Neural cell (in vitro differentiated cells): ENCODE measurements around the gene APOM. TPM values are rescaled to one million over a fixed set of nuclear protein-coding genes. Genes with fewer than 3 reads are reported as not detected.

Experiments
- H2AFZ ChIP-seq: fragments of 200-600, 300-800 bp; sonication (generic), shearing (Covaris generic); 2 replicates; pipeline ENCODE4 v1.6.0; 2014; ENCODE audit warnings: low read depth, mild to moderate bottlenecking, antibody characterized with exemption, low read length, moderate library complexity
- H3F3A ChIP-seq: fragments of 200-600 bp; shearing (Covaris generic); 2 replicates; pipeline ENCODE4 v1.6.1; 2016; ENCODE audit warnings: mild to moderate bottlenecking, moderate library complexity, mixed read lengths, antibody characterized with exemption, low read length; ENCODE audit not compliant: insufficient read depth, poor library complexity, severe bottlenecking
- H3K27ac ChIP-seq: fragments of 200-600, 300-800 bp; sonication (generic), shearing (Covaris generic); 2 replicates; pipeline ENCODE4 v1.5.1; 2014; ENCODE audit warnings: mild to moderate bottlenecking, low read length, moderate library complexity
- H3K27me3 ChIP-seq: fragments of 300-800, 200-600 bp; sonication (generic), shearing (Covaris generic); 2 replicates; pipeline ENCODE4 v1.6.0; 2014; ENCODE audit warnings: mild to moderate bottlenecking, low read depth, low read length, moderate library complexity; ENCODE audit not compliant: insufficient read depth
- H3K36me3 ChIP-seq: fragments of 300-800, 200-600 bp; sonication (generic), shearing (Covaris generic); 2 replicates; pipeline ENCODE4 v1.5.1; 2014; ENCODE audit warnings: mild to moderate bottlenecking, antibody characterized with exemption, low read length, moderate library complexity; ENCODE audit not compliant: insufficient read depth
- H3K4me2 ChIP-seq: fragments of 300-800, 200-600 bp; sonication (generic), shearing (Covaris generic); 2 replicates; pipeline ENCODE4 v1.6.0; 2014; ENCODE audit warnings: mild to moderate bottlenecking, low read length
- H3K4me3 ChIP-seq: fragments of 300-800, 200-600 bp; sonication (generic), shearing (Covaris generic); 2 replicates; pipeline ENCODE4 v1.5.1; 2014; ENCODE audit warnings: mild to moderate bottlenecking, low read length, moderate library complexity
- H3K79me2 ChIP-seq: fragments of 200-600 bp; shearing (Covaris generic); replicated peaks from 2 replicates; pipeline ENCODE4 v1.6.0; 2014; ENCODE audit warnings: mild to moderate bottlenecking, low read length, moderate library complexity; ENCODE audit not compliant: insufficient read depth
- H3K9ac ChIP-seq: fragments of 300-800, 200-600 bp; sonication (generic), shearing (Covaris generic); 2 replicates; pipeline ENCODE4 v1.6.1; 2016; ENCODE audit warnings: mild to moderate bottlenecking, low read length, mixed read lengths
- H3K9me2 ChIP-seq: fragments of 200-600 bp; shearing (Covaris generic); 2 replicates; pipeline ENCODE4 v1.6.1; 2016; ENCODE audit warnings: mild to moderate bottlenecking, low read length, mixed read lengths; ENCODE audit not compliant: insufficient read depth
- H3K9me3 ChIP-seq: fragments of 200-600, 300-800 bp; sonication (generic), shearing (Covaris generic); 2 replicates; pipeline ENCODE4 v1.6.1; 2016; ENCODE audit warnings: mild to moderate bottlenecking, mixed run types, low read length, moderate library complexity, mixed read lengths
- H4K20me1 ChIP-seq: fragments of 200-600 bp; shearing (Covaris generic); 2 replicates; pipeline ENCODE4 v1.6.1; 2016; ENCODE audit warnings: mild to moderate bottlenecking, mixed run types; ENCODE audit not compliant: insufficient read depth
- EP300 ChIP-seq: fragments of 450-650 bp; conservative IDR thresholded peaks from 2 replicates; pipeline ENCODE4 v1.6.1; 2014; ENCODE audit warnings: antibody characterized with exemption, mild to moderate bottlenecking, moderate library complexity; ENCODE audit not compliant: poor library complexity, severe bottlenecking
- EZH2 ChIP-seq: fragments of 200-600, 300-800 bp; shearing (Covaris generic), sonication (generic); IDR thresholded peaks from 2 replicates; pipeline ENCODE4 v1.6.1; 2014; ENCODE audit warnings: antibody characterized with exemption, low read length, borderline replicate concordance, mild to moderate bottlenecking; ENCODE audit not compliant: insufficient read depth, poor library complexity, severe bottlenecking
- MXI1 ChIP-seq: fragments of 450-650 bp; conservative IDR thresholded peaks from 2 replicates; pipeline ENCODE4 v1.6.1; 2014; ENCODE audit warnings: antibody characterized with exemption, mild to moderate bottlenecking; ENCODE audit not compliant: poor library complexity, severe bottlenecking
- POLR2AphosphoS5 ChIP-seq: IDR thresholded peaks from 2 replicates; pipeline ENCODE4 v1.6.1; 2012
- RAD21 ChIP-seq: fragments of 450-650 bp; conservative IDR thresholded peaks from 2 replicates; pipeline ENCODE4 v1.6.1; 2014; ENCODE audit warnings: antibody characterized with exemption, mild to moderate bottlenecking, moderate library complexity
- SMC3 ChIP-seq: fragments of 450-650 bp; conservative IDR thresholded peaks from 2 replicates; pipeline ENCODE4 v1.6.1; 2014; ENCODE audit warnings: antibody characterized with exemption, mild to moderate bottlenecking, moderate library complexity; ENCODE audit not compliant: poor library complexity
- TAF1 ChIP-seq: IDR thresholded peaks from 2 replicates; pipeline ENCODE4 v1.6.1; 2012; ENCODE audit warnings: low read depth
- polyA plus RNA-seq: library from polyadenylated mRNA; depleted of rRNA; stranded (reverse); fragments of >200 nt; gene quantifications from 2 replicates; pipeline ENCODE4 v1.2.3, GENCODE V29; 2014
- TF ChIP-seq, protein P1 (sequence below): IDR thresholded peaks from 2 replicates; pipeline ENCODE4 v1.6.1; 2012; ENCODE audit warnings: borderline replicate concordance
- TF ChIP-seq, protein P2 (sequence below): fragments of 450-650 bp; IDR thresholded peaks from 2 replicates; pipeline ENCODE4 v1.5.1; 2014; ENCODE audit warnings: antibody characterized with exemption, mild to moderate bottlenecking, moderate library complexity; ENCODE audit not compliant: poor library complexity, severe bottlenecking

APOM gene
- polyA plus RNA-seq, 1 donor from 2014 or later, result 4.4 TPM

DNA sequence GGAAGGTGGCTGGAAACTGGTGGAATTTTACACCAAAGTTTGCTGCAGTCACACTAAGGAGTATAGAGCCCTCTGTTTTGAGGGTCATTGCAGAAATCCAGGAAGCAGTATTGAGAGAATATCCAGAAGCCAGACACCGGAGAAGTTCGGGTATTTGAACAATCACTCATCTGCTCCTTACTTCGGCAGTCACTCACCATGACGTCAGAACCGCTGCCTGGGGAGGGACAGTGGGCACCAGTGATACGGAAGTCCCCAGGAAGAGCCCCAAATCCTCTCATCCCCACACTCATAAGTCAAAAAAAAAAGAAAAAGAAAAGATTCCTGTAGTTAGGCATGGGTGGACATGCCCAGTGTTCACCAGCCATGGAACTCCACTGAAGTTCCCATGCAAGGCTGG is 21.2 kb downstream of the APOM start:
- H3K36me3 ChIP-seq, result no peaks in the 10 kb centered on the region
- H3K79me2 ChIP-seq, result no peaks in the 10 kb centered on the region
- H2AFZ ChIP-seq, result no peak overlapping the region
- no peak overlapping the region for H3K27ac ChIP-seq
- no peaks in the 10 kb centered on the region for H4K20me1 ChIP-seq
- H3K4me2 ChIP-seq, result no peak overlapping the region
- H3K9ac ChIP-seq, result no peak overlapping the region
- H3F3A ChIP-seq, result no peaks in the 10 kb centered on the region
- TF ChIP-seq EP300, result no peak
- TF ChIP-seq, protein P1, sequence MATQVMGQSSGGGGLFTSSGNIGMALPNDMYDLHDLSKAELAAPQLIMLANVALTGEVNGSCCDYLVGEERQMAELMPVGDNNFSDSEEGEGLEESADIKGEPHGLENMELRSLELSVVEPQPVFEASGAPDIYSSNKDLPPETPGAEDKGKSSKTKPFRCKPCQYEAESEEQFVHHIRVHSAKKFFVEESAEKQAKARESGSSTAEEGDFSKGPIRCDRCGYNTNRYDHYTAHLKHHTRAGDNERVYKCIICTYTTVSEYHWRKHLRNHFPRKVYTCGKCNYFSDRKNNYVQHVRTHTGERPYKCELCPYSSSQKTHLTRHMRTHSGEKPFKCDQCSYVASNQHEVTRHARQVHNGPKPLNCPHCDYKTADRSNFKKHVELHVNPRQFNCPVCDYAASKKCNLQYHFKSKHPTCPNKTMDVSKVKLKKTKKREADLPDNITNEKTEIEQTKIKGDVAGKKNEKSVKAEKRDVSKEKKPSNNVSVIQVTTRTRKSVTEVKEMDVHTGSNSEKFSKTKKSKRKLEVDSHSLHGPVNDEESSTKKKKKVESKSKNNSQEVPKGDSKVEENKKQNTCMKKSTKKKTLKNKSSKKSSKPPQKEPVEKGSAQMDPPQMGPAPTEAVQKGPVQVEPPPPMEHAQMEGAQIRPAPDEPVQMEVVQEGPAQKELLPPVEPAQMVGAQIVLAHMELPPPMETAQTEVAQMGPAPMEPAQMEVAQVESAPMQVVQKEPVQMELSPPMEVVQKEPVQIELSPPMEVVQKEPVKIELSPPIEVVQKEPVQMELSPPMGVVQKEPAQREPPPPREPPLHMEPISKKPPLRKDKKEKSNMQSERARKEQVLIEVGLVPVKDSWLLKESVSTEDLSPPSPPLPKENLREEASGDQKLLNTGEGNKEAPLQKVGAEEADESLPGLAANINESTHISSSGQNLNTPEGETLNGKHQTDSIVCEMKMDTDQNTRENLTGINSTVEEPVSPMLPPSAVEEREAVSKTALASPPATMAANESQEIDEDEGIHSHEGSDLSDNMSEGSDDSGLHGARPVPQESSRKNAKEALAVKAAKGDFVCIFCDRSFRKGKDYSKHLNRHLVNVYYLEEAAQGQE, result no peak
- no peaks in the 10 kb centered on the region for H3K9me2 ChIP-seq
- no peaks in the 10 kb centered on the region for H3K27me3 ChIP-seq
- H3K9me3 ChIP-seq, result no peaks in the 10 kb centered on the region
- H3K4me3 ChIP-seq, result no peak overlapping the region

GRCh38 chr6:31677955-31678354 is 22.3 kb downstream of the APOM start:
- Histone ChIP-seq H3K27me3 (no peaks in the 10 kb centered on the region), H3K36me3 (no peaks in the 10 kb centered on the region), H4K20me1 (no peaks in the 10 kb centered on the region), H2AFZ (no peak overlapping the region), H3K9me2 (no peaks in the 10 kb centered on the region), H3K4me3 (no peak overlapping the region), H3K79me2 (no peaks in the 10 kb centered on the region), H3K27ac (no peak overlapping the region), H3K4me2 (no peak overlapping the region), H3K9ac (no peak overlapping the region), H3K9me3 (no peaks in the 10 kb centered on the region), H3F3A (no peaks in the 10 kb centered on the region)
- no peak for TF ChIP-seq SMC3
- no peak for TF ChIP-seq EZH2
- no peak for TF ChIP-seq EP300
- TF ChIP-seq POLR2AphosphoS5, result no peak
- TF ChIP-seq, protein P2, sequence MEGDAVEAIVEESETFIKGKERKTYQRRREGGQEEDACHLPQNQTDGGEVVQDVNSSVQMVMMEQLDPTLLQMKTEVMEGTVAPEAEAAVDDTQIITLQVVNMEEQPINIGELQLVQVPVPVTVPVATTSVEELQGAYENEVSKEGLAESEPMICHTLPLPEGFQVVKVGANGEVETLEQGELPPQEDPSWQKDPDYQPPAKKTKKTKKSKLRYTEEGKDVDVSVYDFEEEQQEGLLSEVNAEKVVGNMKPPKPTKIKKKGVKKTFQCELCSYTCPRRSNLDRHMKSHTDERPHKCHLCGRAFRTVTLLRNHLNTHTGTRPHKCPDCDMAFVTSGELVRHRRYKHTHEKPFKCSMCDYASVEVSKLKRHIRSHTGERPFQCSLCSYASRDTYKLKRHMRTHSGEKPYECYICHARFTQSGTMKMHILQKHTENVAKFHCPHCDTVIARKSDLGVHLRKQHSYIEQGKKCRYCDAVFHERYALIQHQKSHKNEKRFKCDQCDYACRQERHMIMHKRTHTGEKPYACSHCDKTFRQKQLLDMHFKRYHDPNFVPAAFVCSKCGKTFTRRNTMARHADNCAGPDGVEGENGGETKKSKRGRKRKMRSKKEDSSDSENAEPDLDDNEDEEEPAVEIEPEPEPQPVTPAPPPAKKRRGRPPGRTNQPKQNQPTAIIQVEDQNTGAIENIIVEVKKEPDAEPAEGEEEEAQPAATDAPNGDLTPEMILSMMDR, result no peak
- TF ChIP-seq, protein P1, result no peak
- no peak for TF ChIP-seq RAD21
- no peak for TF ChIP-seq MXI1
- TF ChIP-seq TAF1, result no peak
